H9 (cell line): ENCODE results near the gene PIP4K2B. TPM values are rescaled to one million over a fixed set of nuclear protein-coding genes. Genes with fewer than 3 reads are reported as not detected.

Source experiments
- DNase-seq: peaks from one replicate; pipeline ENCODE4 v3.0.0-alpha.2; 2017
- H2AFZ ChIP-seq: one replicate; pipeline ENCODE4 v1.6.1; 2013; ENCODE audit warnings: mild to moderate bottlenecking, low read length, control low read depth, moderate library complexity
- H2AK5ac ChIP-seq: 2 replicates; pipeline ENCODE4 v1.6.1; 2013; ENCODE audit warnings: low read length, control low read depth, mixed read lengths; ENCODE audit not compliant: insufficient read length
- H2BK120ac ChIP-seq: one replicate; pipeline ENCODE4 v1.6.1; 2013; ENCODE audit warnings: low read depth, mild to moderate bottlenecking, low read length, control low read depth, inconsistent platforms; ENCODE audit not compliant: poor library complexity, severe bottlenecking
- H2BK12ac ChIP-seq: 2 replicates; pipeline ENCODE4 v1.6.1; 2013; ENCODE audit warnings: low read length, control low read depth, mixed read lengths, low read depth; ENCODE audit not compliant: insufficient read length
- H2BK15ac ChIP-seq: 2 replicates; pipeline ENCODE4 v1.6.1; 2013; ENCODE audit warnings: low read depth, low read length, control low read depth
- H2BK20ac ChIP-seq: one replicate; pipeline ENCODE4 v1.6.1; 2013; ENCODE audit warnings: low read depth, mild to moderate bottlenecking, low read length, control low read depth, inconsistent platforms; ENCODE audit not compliant: poor library complexity, severe bottlenecking
- H2BK5ac ChIP-seq: 2 replicates; pipeline ENCODE4 v1.6.1; 2013; ENCODE audit warnings: low read length, control low read depth, mixed read lengths; ENCODE audit not compliant: insufficient read length
- H3K14ac ChIP-seq: 2 replicates; pipeline ENCODE4 v1.6.1; 2013; ENCODE audit warnings: low read length, control low read depth; ENCODE audit not compliant: insufficient read depth
- H3K18ac ChIP-seq: 2 replicates; pipeline ENCODE4 v1.6.1; 2013; ENCODE audit warnings: low read depth, mild to moderate bottlenecking, mixed read lengths, low read length, control low read depth; ENCODE audit not compliant: insufficient read length
- H3K23ac ChIP-seq: 2 replicates; pipeline ENCODE4 v1.6.1; 2013; ENCODE audit warnings: low read length, control low read depth, mixed read lengths, low read depth; ENCODE audit not compliant: insufficient read length
- H3K23me2 ChIP-seq: 2 replicates; pipeline ENCODE4 v1.6.1; 2013; ENCODE audit warnings: low read depth, mild to moderate bottlenecking, mixed read lengths, low read length, control low read depth; ENCODE audit not compliant: insufficient read length, poor library complexity, severe bottlenecking
- H3K27ac ChIP-seq: 2 replicates; pipeline ENCODE4 v1.5.1; 2013; ENCODE audit warnings: low read length, control low read depth, mixed read lengths, low read depth; ENCODE audit not compliant: insufficient read length
- H3K27me3 ChIP-seq: 2 replicates; pipeline ENCODE4 v1.6.1; 2013; ENCODE audit warnings: low read length, control low read depth, inconsistent platforms; ENCODE audit not compliant: insufficient read depth
- H3K4ac ChIP-seq: 2 replicates; pipeline ENCODE4 v1.6.1; 2013; ENCODE audit warnings: low read depth, mild to moderate bottlenecking, control low read depth, inconsistent platforms, low read length, moderate library complexity
- H3K4me1 ChIP-seq: 2 replicates; pipeline ENCODE4 v1.6.1; 2013; ENCODE audit warnings: low read length, control low read depth, inconsistent platforms; ENCODE audit not compliant: insufficient read depth
- H3K4me2 ChIP-seq: 2 replicates; pipeline ENCODE4 v1.6.1; 2013; ENCODE audit warnings: low read length, control low read depth, mixed read lengths; ENCODE audit not compliant: insufficient read length, insufficient read depth
- H3K56ac ChIP-seq: 2 replicates; pipeline ENCODE4 v1.6.1; 2013; ENCODE audit warnings: low read depth, mild to moderate bottlenecking, mixed read lengths, low read length, control low read depth; ENCODE audit not compliant: insufficient read length
- H3K79me1 ChIP-seq: 2 replicates; pipeline ENCODE4 v1.6.1; 2013; ENCODE audit warnings: low read depth, mild to moderate bottlenecking, moderate library complexity, low read length, control low read depth, inconsistent platforms; ENCODE audit not compliant: insufficient read depth, poor library complexity, severe bottlenecking
- H3K79me2 ChIP-seq: 2 replicates; pipeline ENCODE4 v1.6.1; 2013; ENCODE audit warnings: low read length, control low read depth, inconsistent platforms; ENCODE audit not compliant: insufficient read depth
- H3K9ac ChIP-seq: 2 replicates; pipeline ENCODE4 v1.6.1; 2013; ENCODE audit warnings: low read length, control low read depth, mixed read lengths; ENCODE audit not compliant: insufficient read length; ENCODE audit errors: extremely low read depth
- H3K9me3 ChIP-seq: one replicate; pipeline ENCODE4 v1.6.1; 2013; ENCODE audit warnings: low read depth, low read length, inconsistent platforms; ENCODE audit not compliant: control insufficient read depth
- H3T11ph ChIP-seq: one replicate; pipeline ENCODE4 v1.6.1; 2013; ENCODE audit warnings: mild to moderate bottlenecking, low read length, control low read depth, inconsistent platforms
- H4K20me1 ChIP-seq: one replicate; pipeline ENCODE4 v1.6.1; 2013; ENCODE audit not compliant: control insufficient read depth, insufficient read length, insufficient read depth
- H4K5ac ChIP-seq: 2 replicates; pipeline ENCODE4 v1.6.1; 2013; ENCODE audit warnings: low read depth, mild to moderate bottlenecking, mixed read lengths, low read length, control low read depth; ENCODE audit not compliant: insufficient read length
- H4K8ac ChIP-seq: replicated peaks from 2 replicates; pipeline ENCODE4 v1.6.1; 2013; ENCODE audit warnings: low read length, control low read depth, mixed read lengths, low read depth; ENCODE audit not compliant: insufficient read length
- H4K91ac ChIP-seq: 2 replicates; pipeline ENCODE4 v1.6.1; 2013; ENCODE audit warnings: low read depth, mild to moderate bottlenecking, moderate library complexity, mixed read lengths, low read length, control low read depth; ENCODE audit not compliant: insufficient read length
- H3K27ac Mint-ChIP-seq, 3 experiments: 2 replicates in 2 of 3; 3 replicates in 1 of 3; pipeline ENCODE4 v1.8.0; 2020 to 2021; ENCODE audit warnings: mixed read lengths in 3 of 3, mild to moderate bottlenecking in 1 of 3, moderate library complexity in 1 of 3
- H3K27me3 Mint-ChIP-seq: 2 replicates; pipeline ENCODE4 v1.8.0; 2021; ENCODE audit warnings: low read depth, mild to moderate bottlenecking, moderate library complexity, mixed read lengths
- H3K36me3 Mint-ChIP-seq, 3 experiments: 2 replicates in 2 of 3; 3 replicates in 1 of 3; pipeline ENCODE4 v1.8.0; 2020 to 2021; ENCODE audit warnings: low read depth in 3 of 3, mixed read lengths in 3 of 3; ENCODE audit not compliant: insufficient read depth in 1 of 3
- H3K4me1 Mint-ChIP-seq, 2 experiments: 2 replicates each; pipeline ENCODE4 v1.8.0; 2020; ENCODE audit warnings: mixed read lengths in 2 of 2
- H3K4me3 Mint-ChIP-seq, 2 experiments: 2 replicates in 1 of 2; 3 replicates in 1 of 2; pipeline ENCODE4 v1.8.0; 2020 to 2021; ENCODE audit warnings: mild to moderate bottlenecking in 2 of 2, mixed read lengths in 2 of 2, moderate library complexity in 1 of 2
- H3K9me3 Mint-ChIP-seq, 2 experiments: 2 replicates in 1 of 2; 3 replicates in 1 of 2; pipeline ENCODE4 v1.8.0; 2020; ENCODE audit warnings: mild to moderate bottlenecking in 2 of 2, mixed read lengths in 2 of 2, moderate library complexity in 1 of 2
- CTCF ChIP-seq: fragments of 200-600 bp; sonication (generic); conservative IDR thresholded peaks from 3 replicates; pipeline ENCODE4 v1.8.0; 2021; ENCODE audit warnings: antibody characterized with exemption, mild to moderate bottlenecking
- WGBS: extraction: QIAGEN DNeasy Blood & Tissue Kit; methylation state at CpG from one replicate; pipeline ENCODE4 v1.1.7; 2013; ENCODE audit warnings: missing lambda C conversion rate, low lambda C conversion rate, mixed read lengths; ENCODE audit not compliant: insufficient read length; ENCODE audit errors: extremely low coverage; 5-methylcytosine and 5-hydroxymethylcytosine counted together
- total RNA-seq: library from RNA; stranded (reverse); gene quantifications from 2 replicates; pipeline ENCODE4 v1.2.1, GENCODE V29; 2021

PIP4K2B gene
- total RNA-seq, 1 experiment from 2014 or later = 61.9 TPM

- H3K4ac ChIP-seq = no peak overlapping the region
- no peak overlapping the region for H2BK15ac ChIP-seq
- no peak overlapping the region for H3K14ac ChIP-seq
- H3K4me1 ChIP-seq = no peaks in the 10 kb centered on the region
- H3K79me2 ChIP-seq = no peaks in the 10 kb centered on the region
- H2BK5ac ChIP-seq = no peak overlapping the region
- no CpG with 5 or more reads among the region's 7 CpGs for WGBS
- H3K4me2 ChIP-seq = no peak overlapping the region
- H4K20me1 ChIP-seq = no peaks in the 10 kb centered on the region
- Mint-ChIP-seq H3K4me1 (no peaks in the 10 kb centered on the region), H3K4me3 (no peak overlapping the region), H3K9me3 (no peaks in the 10 kb centered on the region), H3K27ac (no peak overlapping the region), H3K36me3 (peaks cover 26 to 62% (median 51%) of the 10 kb centered on the region in 3 experiments), H3K27me3 (no peaks in the 10 kb centered on the region)
- H3K79me1 ChIP-seq = no peaks in the 10 kb centered on the region
- H2BK20ac ChIP-seq = no peak overlapping the region
- H3K56ac ChIP-seq = no peak overlapping the region
- H3T11ph ChIP-seq = no peak overlapping the region
- H3K18ac ChIP-seq = no peak overlapping the region
- H4K91ac ChIP-seq = no peak overlapping the region
- no peak overlapping the region for H4K8ac ChIP-seq
- H3K9me3 ChIP-seq = no peaks in the 10 kb centered on the region
- TF ChIP-seq CTCF = no peak
- H2BK12ac ChIP-seq = no peak overlapping the region
- no peak overlapping the region for H2AK5ac ChIP-seq
- no peak overlapping the region for H2BK120ac ChIP-seq
- no peak overlapping the region for H2AFZ ChIP-seq
- no peaks in the 10 kb centered on the region for H3K23me2 ChIP-seq
- H3K27ac ChIP-seq = no peak overlapping the region
- no peak overlapping the region for H3K23ac ChIP-seq
- H3K27me3 ChIP-seq = no peaks in the 10 kb centered on the region
- no peak for DNase-seq
- H4K5ac ChIP-seq = no peak overlapping the region
- H3K9ac ChIP-seq = no peak overlapping the region
Measured at GRCh38 chr17:38809828-38810227, 10.5 kb upstream of the PIP4K2B start.
